ENCODE results near the gene GOLT1B.

The GOLT1B gene

DNA sequence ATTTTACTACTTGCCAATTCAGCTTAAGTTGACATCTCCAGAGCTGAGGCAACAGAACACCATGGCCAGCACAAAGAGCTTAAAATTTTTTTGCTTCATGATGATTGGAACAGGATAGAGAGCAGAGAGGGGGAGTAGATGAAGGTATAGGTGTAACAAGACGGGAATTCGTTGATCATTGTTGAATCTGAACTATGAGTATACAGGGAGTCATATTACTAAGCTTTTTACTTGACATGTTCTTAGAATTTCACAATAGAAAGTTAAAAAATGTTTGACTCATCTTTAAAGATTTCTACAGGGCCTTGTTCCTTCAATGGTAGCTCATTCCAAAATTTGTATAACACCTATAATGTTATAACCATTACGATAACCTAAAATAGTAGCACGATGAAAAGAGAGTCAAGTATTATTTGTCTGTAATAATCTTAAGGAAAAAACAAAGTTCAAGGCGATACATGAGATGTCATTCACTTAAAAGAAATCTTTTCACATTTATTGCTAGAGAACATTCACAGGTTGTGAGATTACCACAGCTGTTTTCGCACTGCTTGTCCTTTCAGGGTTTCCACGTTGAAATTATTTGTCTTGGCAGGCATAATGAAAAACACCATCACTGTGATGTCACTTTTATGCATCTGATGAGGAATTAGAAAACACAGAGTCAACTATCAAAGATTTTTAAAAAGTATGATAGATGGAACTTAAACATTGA, 58.4 kb downstream of the GOLT1B start:
- H3K4me3 ChIP-seq (ENCODE audit: low read depth, low read length), result no peak overlapping the region
- no peak for DNase-seq (ENCODE audit: low read depth)
- no peak for TF ChIP-seq POLR2A (IDR thresholded peaks at IDR 0.05; ENCODE audit: extremely low read depth, insufficient read length)
- TF ChIP-seq, protein P1, sequence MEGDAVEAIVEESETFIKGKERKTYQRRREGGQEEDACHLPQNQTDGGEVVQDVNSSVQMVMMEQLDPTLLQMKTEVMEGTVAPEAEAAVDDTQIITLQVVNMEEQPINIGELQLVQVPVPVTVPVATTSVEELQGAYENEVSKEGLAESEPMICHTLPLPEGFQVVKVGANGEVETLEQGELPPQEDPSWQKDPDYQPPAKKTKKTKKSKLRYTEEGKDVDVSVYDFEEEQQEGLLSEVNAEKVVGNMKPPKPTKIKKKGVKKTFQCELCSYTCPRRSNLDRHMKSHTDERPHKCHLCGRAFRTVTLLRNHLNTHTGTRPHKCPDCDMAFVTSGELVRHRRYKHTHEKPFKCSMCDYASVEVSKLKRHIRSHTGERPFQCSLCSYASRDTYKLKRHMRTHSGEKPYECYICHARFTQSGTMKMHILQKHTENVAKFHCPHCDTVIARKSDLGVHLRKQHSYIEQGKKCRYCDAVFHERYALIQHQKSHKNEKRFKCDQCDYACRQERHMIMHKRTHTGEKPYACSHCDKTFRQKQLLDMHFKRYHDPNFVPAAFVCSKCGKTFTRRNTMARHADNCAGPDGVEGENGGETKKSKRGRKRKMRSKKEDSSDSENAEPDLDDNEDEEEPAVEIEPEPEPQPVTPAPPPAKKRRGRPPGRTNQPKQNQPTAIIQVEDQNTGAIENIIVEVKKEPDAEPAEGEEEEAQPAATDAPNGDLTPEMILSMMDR (IDR thresholded peaks at IDR 0.05; ENCODE audit: low read depth, low read length), result no peak
- TF ChIP-seq MYC (IDR thresholded peaks at IDR 0.05; ENCODE audit: low read depth, low read length), result no peak
- TF ChIP-seq, protein P2, sequence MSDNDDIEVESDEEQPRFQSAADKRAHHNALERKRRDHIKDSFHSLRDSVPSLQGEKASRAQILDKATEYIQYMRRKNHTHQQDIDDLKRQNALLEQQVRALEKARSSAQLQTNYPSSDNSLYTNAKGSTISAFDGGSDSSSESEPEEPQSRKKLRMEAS (IDR thresholded peaks at IDR 0.05; ENCODE audit: low read depth, low read length), result no peak

DNA sequence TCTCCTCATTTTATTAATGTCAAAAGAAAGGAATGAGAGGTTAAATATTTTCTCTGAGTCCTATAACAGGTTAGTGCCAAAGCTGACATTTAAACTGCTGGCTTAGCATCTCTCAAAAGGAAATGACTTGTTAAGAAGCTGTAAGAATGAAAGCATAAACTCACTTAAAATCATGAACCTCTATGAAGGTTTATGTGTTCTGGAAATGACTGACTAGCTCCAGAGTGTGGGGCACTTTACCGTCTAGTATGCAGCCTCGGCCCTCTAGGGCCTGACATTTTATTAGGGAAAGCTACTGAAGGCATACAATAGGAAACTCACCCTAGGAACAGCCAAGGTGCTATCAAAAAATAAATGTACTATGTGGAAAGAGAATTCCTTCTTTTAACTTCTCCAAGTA, 59.6 kb downstream of the GOLT1B start:
- DNase-seq (ENCODE audit: low read depth), result no peak
- TF ChIP-seq MYC (IDR thresholded peaks at IDR 0.05; ENCODE audit: low read depth, low read length), result no peak
- TF ChIP-seq, protein P2 (IDR thresholded peaks at IDR 0.05; ENCODE audit: low read depth, low read length), result no peak
- TF ChIP-seq POLR2A (IDR thresholded peaks at IDR 0.05; ENCODE audit: extremely low read depth, insufficient read length), result no peak
- TF ChIP-seq, protein P1 (IDR thresholded peaks at IDR 0.05; ENCODE audit: low read depth, low read length), result no peak
- H3K4me3 ChIP-seq (ENCODE audit: low read depth, low read length), result no peak overlapping the region

DNA sequence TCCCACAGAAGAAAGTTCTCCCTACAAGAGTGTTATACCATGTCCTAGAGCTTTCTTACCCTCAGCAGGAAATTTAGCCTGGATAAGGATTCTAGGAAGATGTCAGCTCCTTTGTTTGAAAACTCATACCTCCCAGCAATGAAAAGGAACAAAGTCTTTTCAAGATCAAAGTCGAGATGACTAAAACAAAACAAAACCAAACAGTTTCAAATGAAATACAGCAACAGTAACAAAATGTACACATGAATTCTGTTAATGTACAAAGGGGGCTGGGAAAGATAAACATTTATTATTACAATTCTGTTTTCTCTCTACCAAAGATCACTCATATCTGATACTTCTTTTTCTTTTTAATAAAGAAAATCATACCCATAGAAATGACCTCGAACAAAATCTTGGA, 61.3 kb downstream of the GOLT1B start:
- no peak for TF ChIP-seq POLR2A (IDR thresholded peaks at IDR 0.05; ENCODE audit: extremely low read depth, insufficient read length)
- no peak for DNase-seq (ENCODE audit: low read depth)
- no peak overlapping the region for H3K4me3 ChIP-seq (ENCODE audit: low read depth, low read length)

DNA sequence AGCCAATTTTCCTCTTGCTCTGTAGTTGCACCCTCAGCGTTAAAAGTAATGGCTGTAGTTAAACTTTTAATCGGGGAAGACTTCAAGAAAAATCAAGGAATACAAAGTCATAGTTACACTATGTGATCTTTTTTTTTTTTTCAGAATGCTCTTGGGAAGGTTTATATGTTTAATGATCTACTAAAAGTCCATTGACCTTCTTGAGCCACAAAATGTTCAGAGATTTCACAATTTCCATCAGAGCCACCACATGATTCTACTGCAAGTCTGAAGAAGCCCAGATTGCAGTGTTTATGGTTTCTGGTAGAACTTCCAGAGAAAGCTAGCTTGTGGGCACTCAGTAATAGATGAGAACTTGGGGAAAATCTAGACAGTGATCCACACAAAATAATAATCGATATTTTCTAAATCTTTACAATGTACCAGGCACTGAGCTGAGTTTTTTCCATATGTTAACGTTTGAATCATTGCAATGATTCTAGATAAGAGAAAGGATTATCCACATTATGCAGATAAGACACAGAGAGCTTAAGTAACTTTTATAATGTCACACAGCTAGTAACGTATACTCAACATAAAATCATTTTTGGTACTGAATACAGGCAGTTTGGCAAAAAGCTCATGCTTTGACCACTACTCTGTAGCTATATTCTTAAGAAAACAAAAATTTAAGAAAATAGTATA, 64.8 kb downstream of the GOLT1B start:
- no peak overlapping the region for H3K4me3 ChIP-seq (ENCODE audit: low read depth, low read length)
- TF ChIP-seq POLR2A (IDR thresholded peaks at IDR 0.05; ENCODE audit: extremely low read depth, insufficient read length), result no peak
- TF ChIP-seq, protein P1 (IDR thresholded peaks at IDR 0.05; ENCODE audit: low read depth, low read length), result no peak
- TF ChIP-seq MYC (IDR thresholded peaks at IDR 0.05; ENCODE audit: low read depth, low read length), result no peak
- TF ChIP-seq, protein P2 (IDR thresholded peaks at IDR 0.05; ENCODE audit: low read depth, low read length), result no peak

DNA sequence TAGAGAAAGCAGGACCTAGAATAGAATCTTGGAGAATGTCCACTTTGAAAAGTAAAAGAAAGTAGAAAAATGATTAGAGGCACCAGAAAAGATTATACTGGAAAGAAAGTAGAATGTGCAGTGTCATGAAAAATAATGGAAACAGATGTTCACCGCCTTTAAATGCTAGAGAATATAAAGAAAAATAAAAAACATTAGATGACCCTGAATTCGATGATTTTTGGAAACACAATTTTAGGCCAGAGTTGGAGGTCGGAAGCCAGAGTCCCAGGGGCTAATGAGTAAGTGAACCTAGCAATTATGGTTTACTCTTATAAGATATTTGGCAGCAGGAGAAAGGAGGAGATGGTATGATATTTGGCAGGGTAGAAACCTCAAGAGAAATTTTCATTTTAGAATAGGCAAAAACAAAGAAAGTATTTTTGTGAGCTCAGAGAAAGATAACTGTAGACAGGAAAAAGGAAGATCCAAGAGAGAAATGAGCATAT, 65.4 kb downstream of the GOLT1B start:
- TF ChIP-seq MYC (IDR thresholded peaks at IDR 0.05; ENCODE audit: low read depth, low read length) (no peak), POLR2A (IDR thresholded peaks at IDR 0.05; ENCODE audit: extremely low read depth, insufficient read length) (no peak)
- TF ChIP-seq, protein P1 (IDR thresholded peaks at IDR 0.05; ENCODE audit: low read depth, low read length), result no peak
- TF ChIP-seq, protein P2 (IDR thresholded peaks at IDR 0.05; ENCODE audit: low read depth, low read length), result no peak
- H3K4me3 ChIP-seq (ENCODE audit: low read depth, low read length), result no peak overlapping the region
- DNase-seq (ENCODE audit: low read depth), result no peak

More for the DNA sequence above, 64.8 kb downstream of the GOLT1B start:
- no peak for DNase-seq (ENCODE audit: low read depth)
